GM18508 (cell line): ENCODE results near the gene TMEM117.

ENCODE experiments used
- ATAC-seq: cut with Tn5 transposase; IDR thresholded peaks from one replicate; pipeline ENCODE4 v1.9.1; 2021; ENCODE audit warnings: moderate number of reproducible peaks; ENCODE audit not compliant: insufficient read depth, unreplicated experiment

The TMEM117 gene

GRCh38 chr12:43882578-43883178 lies 46.8 kb downstream of the TMEM117 start:
- ATAC-seq, result peak; percentile 87

- ATAC-seq, result no peak
These were observed 47.4 kb downstream of the TMEM117 start for GRCh38 chr12:43883311-43883710.

- no peak for ATAC-seq
These were observed 47.9 kb downstream of the TMEM117 start for GRCh38 chr12:43883748-43884147.

- no peak for ATAC-seq
These were observed 49.0 kb downstream of the TMEM117 start for GRCh38 chr12:43884683-43885410.

GRCh38 chr12:43887397-43887796 lies 51.5 kb downstream of the TMEM117 start:
- ATAC-seq, result no peak

GRCh38 chr12:43891856-43892574 lies 56.1 kb downstream of the TMEM117 start:
- ATAC-seq, result no peak

GRCh38 chr12:43893670-43894069 lies 57.8 kb downstream of the TMEM117 start:
- ATAC-seq, result no peak

GRCh38 chr12:43895580-43896206 lies 59.8 kb downstream of the TMEM117 start:
- ATAC-seq, result no peak

- no peak for ATAC-seq
These were observed 60.6 kb downstream of the TMEM117 start for GRCh38 chr12:43896496-43896895.

GRCh38 chr12:43898474-43898873 lies 62.6 kb downstream of the TMEM117 start:
- no peak for ATAC-seq

- no peak for ATAC-seq
These were observed 63.7 kb downstream of the TMEM117 start for GRCh38 chr12:43899574-43899973.

GRCh38 chr12:43903686-43904085 lies 67.8 kb downstream of the TMEM117 start:
- ATAC-seq, result no peak

- no peak for ATAC-seq
These were observed 77.0 kb downstream of the TMEM117 start for GRCh38 chr12:43912859-43913258.

- ATAC-seq, result no peak
These were observed 78.5 kb downstream of the TMEM117 start for GRCh38 chr12:43914391-43914790.

- no peak for ATAC-seq
These were observed 79.1 kb downstream of the TMEM117 start for GRCh38 chr12:43914923-43915468.

GRCh38 chr12:43917896-43918295 lies 82.0 kb downstream of the TMEM117 start:
- no peak for ATAC-seq

GRCh38 chr12:43921666-43922337 lies 85.9 kb downstream of the TMEM117 start:
- no peak for ATAC-seq

- no peak for ATAC-seq
These were observed 94.2 kb downstream of the TMEM117 start for GRCh38 chr12:43930032-43930431.

GRCh38 chr12:43931187-43931586 lies 95.3 kb downstream of the TMEM117 start:
- no peak for ATAC-seq

GRCh38 chr12:43935581-43935980 lies 99.7 kb downstream of the TMEM117 start:
- ATAC-seq, result no peak
